ENCODE measurements around the gene ATN1. TPM values are rescaled to one million over a fixed set of nuclear protein-coding genes. Genes with fewer than 3 reads are reported as not detected.

Gene ATN1
- total RNA-seq, 2 experiments from 2014 or later: 0.98 to 6.7 TPM

- no peaks in the 10 kb centered on the region for H3K9me3 ChIP-seq (ENCODE audit: low read length)
- ChIA-PET POLR2A (interaction anchor here (0.6 to 1.6 kb wide), 5 partner anchors 12 to 314 kb away, joined by 3 to 7 read pairs (median 3); no protein-coding TSS in a partner anchor), CTCF (ENCODE audit: unreplicated experiment) (interaction anchor here (0.5 to 1.1 kb wide), 2 partner anchors 13 to 986 kb away, joined by 3 to 4 read pairs; no protein-coding TSS in a partner anchor)
- H3K36me3 ChIP-seq (ENCODE audit: insufficient read depth, low read length): no peaks in the 10 kb centered on the region; the same call in 1 of the 2 replicates
- H3K79me2 ChIP-seq (ENCODE audit: insufficient read depth, low read depth, low read length): no peaks in the 10 kb centered on the region
- H3K4me3 ChIP-seq (ENCODE audit: low read depth, low read length, poor library complexity, severe bottlenecking): no peak overlapping the region
- intact Hi-C loops (cut with micrococcal nuclease; ENCODE audit: unreplicated experiment): loop anchor here (2.0 kb wide), 2 partner anchors 56 to 184 kb away; partner anchors contain the start of gene C1RL
- DNase-seq (ENCODE audit: low spot score): no peak
- no peak overlapping the region for H2AFZ ChIP-seq (ENCODE audit: low read length)
- H4K20me1 ChIP-seq (ENCODE audit: insufficient read depth, low read length): no peaks in the 10 kb centered on the region
- no peak overlapping the region for H3K4me2 ChIP-seq (ENCODE audit: low read length)
- no peak overlapping the region for H3K27ac ChIP-seq (ENCODE audit: low read depth, low read length, poor library complexity, severe bottlenecking)
- no peaks in the 10 kb centered on the region for H3K9me2 ChIP-seq (ENCODE audit: insufficient read depth, low read length)
- peaks cover 52% of the 10 kb centered on the region for H3K4me1 ChIP-seq (ENCODE audit: insufficient read depth, low read length, poor library complexity, severe bottlenecking)
- TF ChIP-seq CTCF (conservative IDR thresholded peaks at IDR 0.05; ENCODE audit: low read length) (no peak), EZH2phosphoT487 (IDR thresholded peaks at IDR 0.05; ENCODE audit: borderline replicate concordance, low read depth, low read length) (no peak)
- no TSS peak for BruUV-seq (replicated peaks)
Measured at GRCh38 chr12:6925239-6925539, 2.6 kb upstream of the ATN1 start.

GRCh38 chr12:6925540-6926279 is 2.0 kb upstream of the ATN1 start:
- BruUV-seq (replicated peaks): no TSS peak
- Histone ChIP-seq H3K27ac (ENCODE audit: low read depth, low read length, poor library complexity, severe bottlenecking) (no peak overlapping the region), H4K20me1 (ENCODE audit: insufficient read depth, low read length) (no peaks in the 10 kb centered on the region), H3K4me2 (ENCODE audit: low read length) (no peak overlapping the region), H3K79me2 (ENCODE audit: insufficient read depth, low read depth, low read length) (no peaks in the 10 kb centered on the region), H3K9me3 (ENCODE audit: low read length) (no peaks in the 10 kb centered on the region), H3K4me1 (ENCODE audit: insufficient read depth, low read length, poor library complexity, severe bottlenecking) (peaks cover 48% of the 10 kb centered on the region), H2AFZ (ENCODE audit: low read length) (no peak overlapping the region), H3K4me3 (ENCODE audit: low read depth, low read length, poor library complexity, severe bottlenecking) (no peak overlapping the region), H3K36me3 (ENCODE audit: insufficient read depth, low read length) (no peaks in the 10 kb centered on the region; the same call in 1 of the 2 replicates), H3K9me2 (ENCODE audit: insufficient read depth, low read length) (no peaks in the 10 kb centered on the region)
- ChIA-PET POLR2A (interaction anchor here (0.6 to 1.6 kb wide), 4 partner anchors 12 to 170 kb away, joined by 3 to 7 read pairs (median 4); no protein-coding TSS in a partner anchor), CTCF (ENCODE audit: unreplicated experiment) (interaction anchor here (0.5 to 1.4 kb wide), 3 partner anchors 12 to 985 kb away, joined by 3 to 4 read pairs (median 4); partner anchors contain the start of genes C12orf57 and RNU7-1)
- DNase-seq (ENCODE audit: low spot score): no peak
- TF ChIP-seq EZH2phosphoT487 (IDR thresholded peaks at IDR 0.05; ENCODE audit: borderline replicate concordance, low read depth, low read length) (no peak), CTCF (conservative IDR thresholded peaks at IDR 0.05; ENCODE audit: low read length) (no peak)
- intact Hi-C loops (cut with micrococcal nuclease; ENCODE audit: unreplicated experiment): loop anchor here (2.0 kb wide), 2 partner anchors 57 to 183 kb away; partner anchors contain the start of gene C1RL

Measured in OCI-LY7 (cell line).